HUES48 (cell line): ENCODE data around the gene FAM171A2.
A peak's percentile ranks its signal among the peaks of the same experiment; 100 is the strongest.
"Not testable (repeated sequence)": the region's sequence is repeated elsewhere in the genome, so short reads cannot be mapped to it uniquely, and the experiment has no call there.

ENCODE experiments used
- H3K27ac ChIP-seq: one replicate; pipeline ENCODE4 v1.7.0; 2013; ENCODE audit warnings: low read depth, low read length, inconsistent platforms
- H3K27me3 ChIP-seq: 2 replicates; pipeline ENCODE4 v1.6.1; 2013; ENCODE audit warnings: mild to moderate bottlenecking, low read length; ENCODE audit not compliant: control insufficient read depth, insufficient read depth
- H3K36me3 ChIP-seq: 2 replicates; pipeline ENCODE4 v1.6.1; 2013; ENCODE audit warnings: low read length; ENCODE audit not compliant: control insufficient read depth, insufficient read depth
- H3K4me1 ChIP-seq: 2 replicates; pipeline ENCODE4 v1.6.1; 2013; ENCODE audit warnings: mild to moderate bottlenecking, low read length; ENCODE audit not compliant: control insufficient read depth, insufficient read depth
- H3K4me3 ChIP-seq: 2 replicates; pipeline ENCODE4 v1.5.1; 2013; ENCODE audit warnings: mild to moderate bottlenecking, low read depth, low read length
- H3K9ac ChIP-seq: 2 replicates; pipeline ENCODE4 v1.6.1; 2013; ENCODE audit warnings: mild to moderate bottlenecking, low read depth, low read length, moderate library complexity
- H3K9me3 ChIP-seq: 2 replicates; pipeline ENCODE4 v1.6.1; 2013; ENCODE audit warnings: low read length; ENCODE audit not compliant: control insufficient read depth, insufficient read depth

The FAM171A2 gene

DNA sequence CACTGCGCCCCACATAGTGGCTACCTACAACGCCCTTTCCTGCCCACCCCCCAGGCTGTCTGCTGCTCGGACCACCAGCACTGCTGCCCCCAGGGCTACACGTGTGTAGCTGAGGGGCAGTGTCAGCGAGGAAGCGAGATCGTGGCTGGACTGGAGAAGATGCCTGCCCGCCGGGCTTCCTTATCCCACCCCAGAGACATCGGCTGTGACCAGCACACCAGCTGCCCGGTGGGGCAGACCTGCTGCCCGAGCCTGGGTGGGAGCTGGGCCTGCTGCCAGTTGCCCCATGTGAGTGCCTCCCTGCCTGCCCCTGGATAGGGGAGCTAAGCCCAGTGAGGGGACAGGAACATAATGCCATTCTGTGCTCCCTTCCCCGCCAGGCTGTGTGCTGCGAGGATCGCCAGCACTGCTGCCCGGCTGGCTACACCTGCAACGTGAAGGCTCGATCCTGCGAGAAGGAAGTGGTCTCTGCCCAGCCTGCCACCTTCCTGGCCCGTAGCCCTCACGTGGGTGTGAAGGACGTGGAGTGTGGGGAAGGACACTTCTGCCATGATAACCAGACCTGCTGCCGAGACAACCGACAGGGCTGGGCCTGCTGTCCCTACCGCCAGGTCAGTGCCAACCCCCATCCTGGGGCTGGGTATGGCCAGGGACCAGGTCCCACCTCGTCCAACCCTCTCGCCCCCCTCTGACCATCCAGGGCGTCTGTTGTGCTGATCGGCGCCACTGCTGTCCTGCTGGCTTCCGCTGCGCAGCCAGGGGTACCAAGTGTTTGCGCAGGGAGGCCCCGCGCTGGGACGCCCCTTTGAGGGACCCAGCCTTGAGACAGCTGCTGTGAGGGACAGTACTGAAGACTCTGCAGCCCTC lies 11.5 kb downstream of the FAM171A2 start:
- H3K27me3 ChIP-seq, result no peaks in the 10 kb centered on the region
- H3K36me3 ChIP-seq, result peaks cover 23% of the 10 kb centered on the region
- no peaks in the 10 kb centered on the region for H3K4me1 ChIP-seq
- no peaks in the 10 kb centered on the region for H3K9me3 ChIP-seq
- no peak overlapping the region for H3K9ac ChIP-seq
- H3K27ac ChIP-seq, result no peak overlapping the region
- H3K4me3 ChIP-seq, result no peak overlapping the region

DNA sequence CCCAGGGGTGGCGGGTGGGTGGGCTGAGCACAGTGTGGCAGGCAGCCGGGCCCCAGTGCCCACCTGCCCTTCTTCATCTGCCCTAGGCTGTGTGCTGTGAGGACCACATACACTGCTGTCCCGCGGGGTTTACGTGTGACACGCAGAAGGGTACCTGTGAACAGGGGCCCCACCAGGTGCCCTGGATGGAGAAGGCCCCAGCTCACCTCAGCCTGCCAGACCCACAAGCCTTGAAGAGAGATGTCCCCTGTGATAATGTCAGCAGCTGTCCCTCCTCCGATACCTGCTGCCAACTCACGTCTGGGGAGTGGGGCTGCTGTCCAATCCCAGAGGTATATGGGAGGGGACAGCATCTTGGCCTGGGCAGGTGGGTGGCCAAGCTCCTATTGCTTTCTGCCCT lies 12.2 kb downstream of the FAM171A2 start:
- H3K27me3 ChIP-seq, result no peaks in the 10 kb centered on the region

GRCh38 chr17:44350733-44351226 lies 12.9 kb downstream of the FAM171A2 start:
- Histone ChIP-seq H3K9ac (no peak overlapping the region), H3K36me3 (peaks cover 23% of the 10 kb centered on the region), H3K9me3 (no peaks in the 10 kb centered on the region), H3K4me1 (peaks cover 5% of the 10 kb centered on the region; the same call in 1 of the 2 replicates), H3K27ac (no peak overlapping the region), H3K27me3 (no peaks in the 10 kb centered on the region), H3K4me3 (no peak overlapping the region)

More for the DNA sequence above, 12.2 kb downstream of the FAM171A2 start:
- no peaks in the 10 kb centered on the region for H3K9me3 ChIP-seq
- H3K4me1 ChIP-seq, result no peaks in the 10 kb centered on the region
- H3K27ac ChIP-seq, result no peak overlapping the region
- peaks cover 23% of the 10 kb centered on the region for H3K36me3 ChIP-seq
- H3K9ac ChIP-seq, result no peak overlapping the region
- H3K4me3 ChIP-seq, result no peak overlapping the region

- Histone ChIP-seq H3K4me3 (no peak overlapping the region), H3K4me1 (peaks cover 5% of the 10 kb centered on the region; the same call in 1 of the 2 replicates), H3K9ac (no peak overlapping the region), H3K27ac (no peak overlapping the region), H3K9me3 (no peaks in the 10 kb centered on the region), H3K36me3 (peaks cover 23% of the 10 kb centered on the region), H3K27me3 (no peaks in the 10 kb centered on the region)
These were observed 14.0 kb downstream of the FAM171A2 start for GRCh38 chr17:44349553-44350070.

DNA sequence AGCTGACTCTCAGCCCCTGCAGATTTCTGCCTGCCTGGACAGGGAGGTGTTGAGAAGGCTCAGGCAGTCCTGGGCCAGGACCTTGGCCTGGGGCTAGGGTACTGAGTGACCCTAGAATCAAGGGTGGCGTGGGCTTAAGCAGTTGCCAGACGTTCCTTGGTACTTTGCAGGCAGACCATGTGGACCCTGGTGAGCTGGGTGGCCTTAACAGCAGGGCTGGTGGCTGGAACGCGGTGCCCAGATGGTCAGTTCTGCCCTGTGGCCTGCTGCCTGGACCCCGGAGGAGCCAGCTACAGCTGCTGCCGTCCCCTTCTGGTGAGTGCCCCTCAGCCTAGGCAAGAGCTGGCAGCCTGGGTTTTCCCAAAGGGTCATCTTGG lies 14.7 kb downstream of the FAM171A2 start:
- no peak overlapping the region for H3K9ac ChIP-seq
- H3K27ac ChIP-seq, result no peak overlapping the region
- no peaks in the 10 kb centered on the region for H3K9me3 ChIP-seq
- H3K27me3 ChIP-seq, result no peaks in the 10 kb centered on the region
- peaks cover 5% of the 10 kb centered on the region; the same call in 1 of the 2 replicates for H3K4me1 ChIP-seq
- peaks cover 23% of the 10 kb centered on the region for H3K36me3 ChIP-seq
- no peak overlapping the region for H3K4me3 ChIP-seq

GRCh38 chr17:44348234-44348987 lies 15.2 kb downstream of the FAM171A2 start:
- Histone ChIP-seq H3K4me1 (peaks cover 5% of the 10 kb centered on the region; the same call in 1 of the 2 replicates), H3K4me3 (no peak overlapping the region), H3K27ac (no peak overlapping the region), H3K27me3 (no peaks in the 10 kb centered on the region), H3K9ac (no peak overlapping the region), H3K9me3 (no peaks in the 10 kb centered on the region), H3K36me3 (peaks cover 23% of the 10 kb centered on the region)

DNA sequence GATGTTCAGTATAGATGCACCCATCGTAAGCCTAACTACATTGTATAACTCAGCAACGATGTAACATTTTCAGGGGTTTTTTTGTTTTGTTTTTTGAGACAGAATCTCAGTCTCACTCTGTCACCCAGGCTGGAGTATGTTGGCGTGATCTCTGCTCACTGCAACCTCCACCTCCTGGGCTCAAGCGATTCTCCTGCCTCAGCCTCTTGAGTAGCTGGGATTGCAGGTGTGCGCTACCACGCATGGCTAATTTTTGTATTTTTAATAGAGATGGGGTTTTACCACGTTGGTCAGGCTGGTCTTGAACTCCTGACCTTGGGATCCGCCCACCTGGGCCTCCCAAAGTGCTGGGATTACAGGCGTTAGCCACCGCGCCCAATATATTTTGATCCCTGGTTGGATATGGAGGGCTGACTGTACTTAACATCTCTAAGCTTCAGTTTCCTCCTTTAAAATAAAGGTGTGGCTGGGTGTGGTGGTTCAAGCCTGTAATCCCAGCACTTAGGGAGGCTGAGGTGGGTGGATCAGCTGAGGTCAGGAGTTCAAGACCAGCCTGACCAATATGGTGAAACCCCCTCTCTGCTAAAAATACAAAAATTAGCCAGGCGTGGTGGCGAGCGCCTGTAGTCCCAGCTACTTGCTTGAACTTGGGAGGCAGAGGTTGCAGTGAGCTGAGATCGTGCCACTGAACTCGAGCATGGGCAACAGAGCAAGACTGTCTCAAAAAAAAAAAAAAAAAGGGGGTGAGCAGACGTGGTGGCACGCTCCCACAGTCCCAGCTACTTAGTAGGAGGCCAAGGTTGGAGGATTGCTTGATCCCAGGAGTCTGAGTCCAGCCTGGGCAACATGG lies 16.2 kb downstream of the FAM171A2 start:
- not testable (repeated sequence) for H3K4me3 ChIP-seq, H3K27ac ChIP-seq, H3K9me3 ChIP-seq, H3K4me1 ChIP-seq, H3K9ac ChIP-seq, H3K27me3 ChIP-seq
- peaks cover 19% of the 10 kb centered on the region for H3K36me3 ChIP-seq

DNA sequence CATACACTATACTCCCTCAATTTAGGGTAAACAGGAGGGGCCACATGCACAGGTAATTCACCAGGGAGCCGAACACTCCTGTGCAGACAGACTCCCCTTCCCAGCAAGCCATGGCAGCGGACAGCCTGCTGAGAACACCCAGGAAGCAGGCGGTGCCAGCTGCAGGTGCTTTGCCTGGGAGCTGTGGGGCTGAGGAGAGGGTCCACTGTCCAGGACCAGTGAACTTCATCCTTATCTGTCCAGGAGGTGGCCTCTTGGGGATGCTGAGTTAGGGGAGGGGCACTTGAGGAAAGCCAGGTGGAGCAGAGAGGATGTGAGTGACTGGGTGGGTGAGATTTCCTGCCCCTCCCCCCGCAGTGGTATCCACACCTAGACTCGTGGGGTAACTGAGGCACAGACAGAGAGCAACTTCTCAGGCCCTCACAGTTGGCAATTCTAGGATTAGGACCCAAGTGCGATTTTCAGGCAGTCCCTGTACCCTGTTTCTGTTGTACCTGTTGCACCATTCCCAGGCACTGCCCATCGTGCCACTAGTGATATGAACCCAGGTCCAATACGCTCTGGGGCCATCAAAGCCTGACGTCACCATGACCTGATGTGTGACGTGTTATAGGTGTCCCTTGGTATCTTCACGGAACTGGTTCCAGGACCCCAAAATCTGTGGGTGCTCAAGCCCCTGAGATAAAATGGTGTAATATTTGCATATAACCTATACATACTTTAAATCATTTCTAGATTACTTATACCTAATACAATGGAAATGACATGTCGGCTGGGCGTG lies 17.4 kb downstream of the FAM171A2 start:
- Histone ChIP-seq H3K9ac (no peak overlapping the region), H3K9me3 (no peaks in the 10 kb centered on the region), H3K36me3 (peaks cover 7% of the 10 kb centered on the region; the same call in 1 of the 2 replicates), H3K27ac (peak overlapping the region; percentile 59), H3K27me3 (no peaks in the 10 kb centered on the region), H3K4me3 (peak overlapping the region; percentile 81), H3K4me1 (peaks cover 5% of the 10 kb centered on the region; the same call in 1 of the 2 replicates)

GRCh38 chr17:44345454-44346026 lies 18.1 kb downstream of the FAM171A2 start:
- peak overlapping the region; percentile 34 for H3K9ac ChIP-seq
- 0 out of 2 replicates have a peak, but pooled peaks cover 3% of the 10 kb centered on the region for H3K36me3 ChIP-seq
- peak overlapping the region; percentile 81 for H3K4me3 ChIP-seq
- H3K27ac ChIP-seq, result peak overlapping the region; percentile 59
- peaks cover 5% of the 10 kb centered on the region; the same call in 1 of the 2 replicates for H3K4me1 ChIP-seq
- no peaks in the 10 kb centered on the region for H3K27me3 ChIP-seq
- no peaks in the 10 kb centered on the region for H3K9me3 ChIP-seq
